GM18951 (cell line): ENCODE results near the gene BRD3OS.
A peak's percentile ranks its signal among the peaks of the same experiment; 100 is the strongest.

Experiments used
- POLR2A ChIP-seq: IDR thresholded peaks from 4 replicates; pipeline ENCODE4 v1.6.1; 2011; ENCODE audit warnings: mild to moderate bottlenecking; ENCODE audit not compliant: insufficient read length, insufficient read depth; ENCODE audit errors: extremely low read depth
- in situ Hi-C: fragments of 300-500 bp; cut with MboI; formaldehyde crosslinking; loops from one replicate; pipeline ENCODE4 v1.12.0; 2022; ENCODE audit warnings: low sequenced_read_pairs, mixed read lengths, inconsistent platforms; ENCODE audit not compliant: unreplicated experiment

BRD3OS gene

DNA sequence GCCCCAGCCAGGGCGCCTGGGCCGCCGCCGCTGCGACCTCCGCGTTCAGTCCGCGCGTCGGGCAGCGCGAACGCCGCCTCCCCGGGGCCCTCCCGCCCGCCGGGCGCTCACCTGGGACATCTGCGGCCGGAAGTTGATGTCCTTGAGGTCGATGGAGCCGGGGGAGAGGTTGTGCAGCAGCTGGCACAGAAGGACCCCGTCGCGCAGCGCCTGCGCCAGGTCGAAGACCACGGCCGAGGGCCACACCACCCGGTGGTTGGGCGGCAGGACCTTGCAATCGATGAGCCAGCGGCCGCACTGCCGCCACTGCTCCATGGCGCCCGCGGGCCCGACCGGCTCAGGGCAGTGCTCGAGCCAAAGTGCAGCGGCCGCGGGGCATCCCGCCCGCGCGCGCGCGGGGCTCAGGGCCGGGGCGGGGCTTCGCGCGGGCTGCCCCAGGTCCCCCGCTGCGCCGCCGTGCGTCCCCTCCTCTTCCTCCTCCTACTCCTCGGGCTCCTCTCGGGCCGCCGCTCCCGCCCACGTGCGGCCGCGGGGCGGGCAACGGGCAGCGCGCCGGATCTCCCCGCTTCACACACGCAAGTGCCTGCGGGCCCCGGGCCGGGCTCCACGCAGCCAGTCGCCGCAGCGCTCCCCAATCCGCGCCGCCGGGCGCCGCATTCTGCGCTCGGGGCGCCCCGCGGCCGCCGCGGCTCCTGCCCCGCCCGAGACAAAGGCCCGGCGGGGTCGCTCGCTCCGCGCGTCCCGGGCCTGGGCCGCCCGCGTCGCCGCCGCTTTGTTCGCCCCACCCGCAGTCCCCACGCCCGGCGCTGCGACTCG lies 33.1 kb upstream of the BRD3OS start, which contains the start of gene VAV2:
Gene VAV2 (minus strand): TSS at position 361 of the 816 bp plus-strand sequence. CDS start 46 bp downstream, at position 315.
- in situ Hi-C loops, result loop anchor here (10.0 kb wide), 1 partner anchor 197 kb away; no protein-coding TSS in a partner anchor

GRCh38 chr9:133992780-133993634 lies 32.3 kb upstream of the BRD3OS start:
- in situ Hi-C loops, result loop anchor here (10.0 kb wide), 1 partner anchor 198 kb away; no protein-coding TSS in a partner anchor
- TF ChIP-seq POLR2A, result peak; percentile 49

More for the DNA sequence above, 33.1 kb upstream of the BRD3OS start, which contains the start of gene VAV2:
- TF ChIP-seq POLR2A, result peak; percentile 73

GRCh38 chr9:133993635-133994253 lies 31.5 kb upstream of the BRD3OS start:
- in situ Hi-C loops, result loop anchor here (10.0 kb wide), 1 partner anchor 199 kb away; no protein-coding TSS in a partner anchor

GRCh38 chr9:133994353-133995011 lies 30.8 kb upstream of the BRD3OS start:
- in situ Hi-C loops, result loop anchor here (10.0 kb wide), 1 partner anchor 200 kb away; no protein-coding TSS in a partner anchor
- no peak for TF ChIP-seq POLR2A

More at GRCh38 chr9:133993635-133994253, 31.5 kb upstream of the BRD3OS start:
- no peak for TF ChIP-seq POLR2A

GRCh38 chr9:133995012-133995896 lies 30.0 kb upstream of the BRD3OS start:
- in situ Hi-C loops, result loop anchor here (10.0 kb wide), 1 partner anchor 200 kb away; no protein-coding TSS in a partner anchor
- no peak for TF ChIP-seq POLR2A

DNA sequence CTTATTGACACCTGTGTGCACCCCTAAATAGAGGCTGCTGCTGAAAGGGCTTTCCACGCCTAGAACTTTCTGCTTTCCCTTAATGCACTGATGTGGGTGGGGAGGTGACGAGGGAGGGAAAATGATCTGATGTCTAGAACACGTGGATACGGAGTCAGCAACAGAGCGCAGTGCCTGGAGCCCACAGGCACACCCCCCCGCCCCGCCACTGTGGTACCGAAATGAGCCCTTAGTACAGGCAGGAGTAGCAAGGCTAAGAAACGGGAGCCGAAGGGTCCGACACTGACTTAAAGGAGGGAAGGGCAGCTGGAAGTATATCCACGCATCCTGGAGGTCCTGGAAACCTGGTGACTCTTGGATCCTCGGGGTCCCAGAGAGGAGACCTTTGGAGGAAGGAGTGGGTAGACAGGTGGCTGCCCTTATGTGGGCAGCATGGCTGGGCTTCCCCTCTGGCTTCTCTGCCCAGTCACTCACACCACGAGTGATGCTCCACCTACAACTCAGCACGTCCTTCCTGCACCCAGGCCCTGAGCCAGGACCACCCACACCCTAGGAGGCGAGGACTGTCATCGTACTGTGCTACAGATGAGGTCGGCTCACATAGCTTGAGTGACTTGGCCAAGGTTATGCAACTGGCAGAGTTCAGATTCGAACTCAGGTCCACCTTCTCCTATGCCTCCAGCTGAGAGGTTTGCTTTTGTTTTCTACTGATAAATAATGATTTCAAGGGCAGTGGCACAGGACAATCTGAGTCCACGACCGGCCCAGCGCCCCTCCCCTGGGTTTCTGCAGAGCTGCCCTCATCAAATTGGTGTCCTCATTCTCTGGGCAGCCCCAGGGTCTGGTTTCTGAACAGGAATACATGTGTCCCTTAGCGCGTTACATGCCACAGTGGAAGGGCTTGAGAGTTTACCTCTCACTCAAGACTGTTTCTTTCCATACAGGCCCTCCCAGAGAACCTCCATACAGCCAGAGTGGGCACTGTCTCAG lies 28.5 kb upstream of the BRD3OS start:
- TF ChIP-seq POLR2A, result no peak
- in situ Hi-C loops, result loop anchor here (10.0 kb wide), 1 partner anchor 202 kb away; no protein-coding TSS in a partner anchor

- in situ Hi-C loops, result loop anchor here (10.0 kb wide), 1 partner anchor 203 kb away; no protein-coding TSS in a partner anchor
- no peak for TF ChIP-seq POLR2A
These were observed 27.7 kb upstream of the BRD3OS start for GRCh38 chr9:133997584-133997983.

- in situ Hi-C loops, result loop anchor here (10.0 kb wide), 1 partner anchor 204 kb away; no protein-coding TSS in a partner anchor
These were observed 26.2 kb upstream of the BRD3OS start for GRCh38 chr9:133998915-133999595.

DNA sequence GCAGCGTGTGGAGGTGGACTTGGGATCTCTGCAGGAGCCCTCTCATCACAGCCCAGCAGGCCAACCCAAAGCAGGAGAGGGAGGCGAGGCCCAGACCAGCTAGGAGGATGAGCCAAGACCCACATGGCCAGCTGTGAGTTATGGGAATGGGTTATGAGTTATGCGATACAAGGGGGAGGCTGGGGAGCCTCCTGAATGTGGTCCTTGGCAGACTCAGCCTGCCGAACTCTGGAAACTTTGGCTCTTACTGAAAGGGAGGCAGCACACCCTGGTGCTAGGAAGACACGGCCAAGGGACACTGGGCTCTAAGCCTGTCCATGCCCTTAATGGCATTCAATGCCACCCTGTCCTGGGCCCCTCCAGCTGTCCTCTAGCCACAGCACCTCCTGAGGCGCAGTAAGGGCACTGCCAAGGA lies 25.4 kb upstream of the BRD3OS start:
- in situ Hi-C loops, result loop anchor here (10.0 kb wide), 1 partner anchor 205 kb away; no protein-coding TSS in a partner anchor
- no peak for TF ChIP-seq POLR2A

More at GRCh38 chr9:133998915-133999595, 26.2 kb upstream of the BRD3OS start:
- no peak for TF ChIP-seq POLR2A
